HepG2 (cell line): ENCODE results near the gene TXNL4A. TPM values are rescaled to one million over a fixed set of nuclear protein-coding genes. Genes with fewer than 3 reads are reported as not detected.

Experiments
- CCAR2 ChIP-seq: fragments of 200-400 bp; formaldehyde crosslinking; optimal IDR thresholded peaks from 2 replicates; pipeline ENCODE3; 2018; ENCODE audit warnings: low read depth, mild to moderate bottlenecking, low read length, moderate library complexity
- JUND ChIP-seq: sonication (generic); formaldehyde crosslinking; IDR thresholded peaks from 2 replicates; pipeline ENCODE4 v1.8.0; 2022; ENCODE audit warnings: mild to moderate bottlenecking, missing genetic modification reagents
- SP4 ChIP-seq: sonication (generic); formaldehyde crosslinking; IDR thresholded peaks from 2 replicates; pipeline ENCODE4 v1.8.1; 2023; ENCODE audit warnings: mild to moderate bottlenecking, missing genetic modification reagents
- TARDBP ChIP-seq: sonication (generic); formaldehyde crosslinking; IDR thresholded peaks from 2 replicates; pipeline ENCODE4 v1.8.0; 2022; ENCODE audit warnings: mild to moderate bottlenecking, missing genetic modification reagents
- TBX2 ChIP-seq: sonication (generic); formaldehyde crosslinking; IDR thresholded peaks from 2 replicates; pipeline ENCODE4 v1.5.0; 2020; ENCODE audit warnings: missing genetic modification reagents, mild to moderate bottlenecking, borderline replicate concordance
- ZBTB7B ChIP-seq: sonication (generic); formaldehyde crosslinking; IDR thresholded peaks from 2 replicates; pipeline ENCODE4 v1.4.0; 2020; ENCODE audit warnings: missing genetic modification reagents
- ZNF34 ChIP-seq: sonication (generic); formaldehyde crosslinking; IDR thresholded peaks from 2 replicates; pipeline ENCODE4 v1.4.0; 2020; ENCODE audit warnings: mild to moderate bottlenecking, missing genetic modification reagents, borderline replicate concordance
- ZNF775 ChIP-seq: sonication (generic); formaldehyde crosslinking; IDR thresholded peaks from 2 replicates; pipeline ENCODE4 v1.4.0; 2020; ENCODE audit warnings: missing genetic modification reagents, mild to moderate bottlenecking, moderate library complexity, borderline replicate concordance
- polyA plus RNA-seq, 8 experiments: library from polyadenylated mRNA; depleted of rRNA in 3 of 8; stranded (reverse) in 7 of 8; unstranded in 1 of 8; fragments of >200 nt; fragmentation: Illumina TruSeq in 4 of 8; extraction: Trizol in 4 of 8; gene quantifications; 2 replicates each; pipeline versions ENCODE4 v1.2.1 to v1.2.3, GENCODE V29; 2011 to 2016; ENCODE audit warnings: low read depth in 4 of 8, missing spikeins in 1 of 8, mixed read lengths in 1 of 8; ENCODE audit not compliant: insufficient read depth in 1 of 8
- total RNA-seq, 5 experiments: library from RNA; depleted of rRNA; stranded (reverse); fragments of >200 nt; fragmentation: Illumina TruSeq; extraction: Trizol; gene quantifications; 2 replicates each; pipeline ENCODE4 v1.2.3, GENCODE V29; 2016; ENCODE audit warnings: low read depth in 1 of 5
- TF ChIP-seq, protein P1 (sequence below): IDR thresholded peaks from 2 replicates; pipeline ENCODE4 v1.6.1; 2016; ENCODE audit warnings: mild to moderate bottlenecking
- TF ChIP-seq, protein P2 (sequence below): sonication (generic); formaldehyde crosslinking; IDR thresholded peaks from 2 replicates; pipeline ENCODE4 v1.4.0; 2020; ENCODE audit warnings: mild to moderate bottlenecking, missing genetic modification reagents
- TF ChIP-seq, protein P3 (sequence below): sonication (generic); formaldehyde crosslinking; IDR thresholded peaks from 2 replicates; pipeline ENCODE4 v1.9.0; 2021; ENCODE audit warnings: missing genetic modification reagents, borderline replicate concordance
- TF ChIP-seq, protein P4 (sequence below): sonication (generic); formaldehyde crosslinking; IDR thresholded peaks from 2 replicates; pipeline ENCODE4 v1.5.0; 2020; ENCODE audit warnings: missing genetic modification reagents
- TF ChIP-seq, protein P5 (sequence below): sonication (generic); formaldehyde crosslinking; IDR thresholded peaks from 2 replicates; pipeline ENCODE4 v1.9.0; 2021; ENCODE audit warnings: missing genetic modification reagents, borderline replicate concordance
- TF ChIP-seq, protein P6 (sequence below): sonication (generic); formaldehyde crosslinking; IDR thresholded peaks from 2 replicates; pipeline ENCODE4 v1.5.1; 2020; ENCODE audit warnings: missing genetic modification reagents, mild to moderate bottlenecking, borderline replicate concordance
- TF ChIP-seq, protein P7 (sequence below): sonication (generic); formaldehyde crosslinking; IDR thresholded peaks from 2 replicates; pipeline ENCODE4 v1.4.0; 2020; ENCODE audit warnings: missing genetic modification reagents

TXNL4A gene
- total and polyA plus RNA-seq, 2 of the 13 experiments (the other 11 are each of a cell fraction or from before 2014, with no cell fraction given) = 172 to 202 TPM

DNA sequence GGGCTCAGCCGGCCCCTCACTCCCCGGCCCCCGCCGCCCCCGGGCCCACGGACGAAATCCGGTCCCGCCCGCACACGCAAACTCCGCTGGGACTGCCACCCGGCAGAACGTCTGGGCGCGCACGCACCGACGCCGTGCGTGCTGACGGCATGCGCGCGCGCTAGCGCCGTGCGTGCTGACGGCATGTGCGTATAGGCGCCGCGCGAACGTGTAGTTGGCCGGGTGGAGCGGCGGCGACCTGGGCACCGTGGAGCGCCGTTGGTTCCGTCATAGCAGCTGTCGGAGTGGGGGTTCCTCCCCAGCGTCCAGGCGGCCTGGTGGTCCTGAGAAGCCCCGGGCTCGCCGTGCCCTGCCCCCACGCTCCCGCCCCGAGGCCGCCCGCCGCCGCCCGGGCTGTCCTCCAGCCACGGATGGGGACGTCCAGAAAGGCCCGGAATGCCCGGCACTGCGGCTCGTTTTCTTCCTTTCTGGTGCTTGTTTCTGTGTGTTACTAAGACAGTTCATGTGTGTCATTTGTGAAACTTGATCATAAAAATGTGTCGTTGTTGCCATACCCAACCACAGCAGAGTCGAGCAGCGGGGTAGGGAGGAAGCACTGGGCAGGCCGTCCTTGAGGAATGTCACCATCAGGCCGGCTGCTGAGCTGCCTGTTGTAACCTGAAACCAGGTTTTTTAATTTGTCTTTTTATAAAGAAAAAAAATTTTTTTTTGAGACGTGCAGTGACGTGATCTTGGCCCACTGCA is at the start of gene TXNL4A (continued):
- TF ChIP-seq, protein P1, sequence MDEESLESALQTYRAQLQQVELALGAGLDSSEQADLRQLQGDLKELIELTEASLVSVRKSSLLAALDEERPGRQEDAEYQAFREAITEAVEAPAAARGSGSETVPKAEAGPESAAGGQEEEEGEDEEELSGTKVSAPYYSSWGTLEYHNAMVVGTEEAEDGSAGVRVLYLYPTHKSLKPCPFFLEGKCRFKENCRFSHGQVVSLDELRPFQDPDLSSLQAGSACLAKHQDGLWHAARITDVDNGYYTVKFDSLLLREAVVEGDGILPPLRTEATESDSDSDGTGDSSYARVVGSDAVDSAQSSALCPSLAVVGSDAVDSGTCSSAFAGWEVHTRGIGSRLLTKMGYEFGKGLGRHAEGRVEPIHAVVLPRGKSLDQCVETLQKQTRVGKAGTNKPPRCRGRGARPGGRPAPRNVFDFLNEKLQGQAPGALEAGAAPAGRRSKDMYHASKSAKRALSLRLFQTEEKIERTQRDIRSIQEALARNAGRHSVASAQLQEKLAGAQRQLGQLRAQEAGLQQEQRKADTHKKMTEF = peak; percentile 77
- TF ChIP-seq TBX2 (CRISPR knock-in tag) (peak; percentile 87), JUND (CRISPR knock-in tag) (0 out of 2 replicates have a peak, but pooled peaks have one; percentile 22), ZNF34 (CRISPR knock-in tag) (0 out of 2 replicates have a peak, but pooled peaks have one; percentile 15), SP4 (CRISPR knock-in tag) (peak; percentile 74; the same call in 1 of the 2 replicates), CCAR2 (no peak), ZBTB7B (CRISPR knock-in tag) (no peak), TARDBP (peak; percentile 66), ZNF775 (CRISPR knock-in tag) (no peak)
- TF ChIP-seq, protein P2, sequence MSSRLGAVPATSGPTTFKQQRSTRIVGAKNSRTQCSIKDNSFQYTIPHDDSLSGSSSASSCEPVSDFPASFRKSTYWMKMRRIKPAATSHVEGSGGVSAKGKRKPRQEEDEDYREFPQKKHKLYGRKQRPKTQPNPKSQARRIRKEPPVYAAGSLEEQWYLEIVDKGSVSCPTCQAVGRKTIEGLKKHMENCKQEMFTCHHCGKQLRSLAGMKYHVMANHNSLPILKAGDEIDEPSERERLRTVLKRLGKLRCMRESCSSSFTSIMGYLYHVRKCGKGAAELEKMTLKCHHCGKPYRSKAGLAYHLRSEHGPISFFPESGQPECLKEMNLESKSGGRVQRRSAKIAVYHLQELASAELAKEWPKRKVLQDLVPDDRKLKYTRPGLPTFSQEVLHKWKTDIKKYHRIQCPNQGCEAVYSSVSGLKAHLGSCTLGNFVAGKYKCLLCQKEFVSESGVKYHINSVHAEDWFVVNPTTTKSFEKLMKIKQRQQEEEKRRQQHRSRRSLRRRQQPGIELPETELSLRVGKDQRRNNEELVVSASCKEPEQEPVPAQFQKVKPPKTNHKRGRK (CRISPR knock-in tag) = 0 out of 2 replicates have a peak, but pooled peaks have one; percentile 27
- TF ChIP-seq, protein P3, sequence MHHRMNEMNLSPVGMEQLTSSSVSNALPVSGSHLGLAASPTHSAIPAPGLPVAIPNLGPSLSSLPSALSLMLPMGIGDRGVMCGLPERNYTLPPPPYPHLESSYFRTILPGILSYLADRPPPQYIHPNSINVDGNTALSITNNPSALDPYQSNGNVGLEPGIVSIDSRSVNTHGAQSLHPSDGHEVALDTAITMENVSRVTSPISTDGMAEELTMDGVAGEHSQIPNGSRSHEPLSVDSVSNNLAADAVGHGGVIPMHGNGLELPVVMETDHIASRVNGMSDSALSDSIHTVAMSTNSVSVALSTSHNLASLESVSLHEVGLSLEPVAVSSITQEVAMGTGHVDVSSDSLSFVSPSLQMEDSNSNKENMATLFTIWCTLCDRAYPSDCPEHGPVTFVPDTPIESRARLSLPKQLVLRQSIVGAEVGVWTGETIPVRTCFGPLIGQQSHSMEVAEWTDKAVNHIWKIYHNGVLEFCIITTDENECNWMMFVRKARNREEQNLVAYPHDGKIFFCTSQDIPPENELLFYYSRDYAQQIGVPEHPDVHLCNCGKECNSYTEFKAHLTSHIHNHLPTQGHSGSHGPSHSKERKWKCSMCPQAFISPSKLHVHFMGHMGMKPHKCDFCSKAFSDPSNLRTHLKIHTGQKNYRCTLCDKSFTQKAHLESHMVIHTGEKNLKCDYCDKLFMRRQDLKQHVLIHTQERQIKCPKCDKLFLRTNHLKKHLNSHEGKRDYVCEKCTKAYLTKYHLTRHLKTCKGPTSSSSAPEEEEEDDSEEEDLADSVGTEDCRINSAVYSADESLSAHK = no peak
- TF ChIP-seq, protein P4, sequence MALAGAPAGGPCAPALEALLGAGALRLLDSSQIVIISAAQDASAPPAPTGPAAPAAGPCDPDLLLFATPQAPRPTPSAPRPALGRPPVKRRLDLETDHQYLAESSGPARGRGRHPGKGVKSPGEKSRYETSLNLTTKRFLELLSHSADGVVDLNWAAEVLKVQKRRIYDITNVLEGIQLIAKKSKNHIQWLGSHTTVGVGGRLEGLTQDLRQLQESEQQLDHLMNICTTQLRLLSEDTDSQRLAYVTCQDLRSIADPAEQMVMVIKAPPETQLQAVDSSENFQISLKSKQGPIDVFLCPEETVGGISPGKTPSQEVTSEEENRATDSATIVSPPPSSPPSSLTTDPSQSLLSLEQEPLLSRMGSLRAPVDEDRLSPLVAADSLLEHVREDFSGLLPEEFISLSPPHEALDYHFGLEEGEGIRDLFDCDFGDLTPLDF = peak; percentile 83
- TF ChIP-seq, protein P5, sequence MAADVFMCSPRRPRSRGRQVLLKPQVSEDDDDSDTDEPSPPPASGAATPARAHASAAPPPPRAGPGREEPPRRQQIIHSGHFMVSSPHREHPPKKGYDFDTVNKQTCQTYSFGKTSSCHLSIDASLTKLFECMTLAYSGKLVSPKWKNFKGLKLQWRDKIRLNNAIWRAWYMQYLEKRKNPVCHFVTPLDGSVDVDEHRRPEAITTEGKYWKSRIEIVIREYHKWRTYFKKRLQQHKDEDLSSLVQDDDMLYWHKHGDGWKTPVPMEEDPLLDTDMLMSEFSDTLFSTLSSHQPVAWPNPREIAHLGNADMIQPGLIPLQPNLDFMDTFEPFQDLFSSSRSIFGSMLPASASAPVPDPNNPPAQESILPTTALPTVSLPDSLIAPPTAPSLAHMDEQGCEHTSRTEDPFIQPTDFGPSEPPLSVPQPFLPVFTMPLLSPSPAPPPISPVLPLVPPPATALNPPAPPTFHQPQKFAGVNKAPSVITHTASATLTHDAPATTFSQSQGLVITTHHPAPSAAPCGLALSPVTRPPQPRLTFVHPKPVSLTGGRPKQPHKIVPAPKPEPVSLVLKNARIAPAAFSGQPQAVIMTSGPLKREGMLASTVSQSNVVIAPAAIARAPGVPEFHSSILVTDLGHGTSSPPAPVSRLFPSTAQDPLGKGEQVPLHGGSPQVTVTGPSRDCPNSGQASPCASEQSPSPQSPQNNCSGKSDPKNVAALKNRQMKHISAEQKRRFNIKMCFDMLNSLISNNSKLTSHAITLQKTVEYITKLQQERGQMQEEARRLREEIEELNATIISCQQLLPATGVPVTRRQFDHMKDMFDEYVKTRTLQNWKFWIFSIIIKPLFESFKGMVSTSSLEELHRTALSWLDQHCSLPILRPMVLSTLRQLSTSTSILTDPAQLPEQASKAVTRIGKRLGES = no peak; the same call in 1 of the 2 replicates
- TF ChIP-seq, protein P6, sequence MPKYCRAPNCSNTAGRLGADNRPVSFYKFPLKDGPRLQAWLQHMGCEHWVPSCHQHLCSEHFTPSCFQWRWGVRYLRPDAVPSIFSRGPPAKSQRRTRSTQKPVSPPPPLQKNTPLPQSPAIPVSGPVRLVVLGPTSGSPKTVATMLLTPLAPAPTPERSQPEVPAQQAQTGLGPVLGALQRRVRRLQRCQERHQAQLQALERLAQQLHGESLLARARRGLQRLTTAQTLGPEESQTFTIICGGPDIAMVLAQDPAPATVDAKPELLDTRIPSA (CRISPR knock-in tag) = 0 out of 2 replicates have a peak, but pooled peaks have one; percentile 68
- TF ChIP-seq, protein P7, sequence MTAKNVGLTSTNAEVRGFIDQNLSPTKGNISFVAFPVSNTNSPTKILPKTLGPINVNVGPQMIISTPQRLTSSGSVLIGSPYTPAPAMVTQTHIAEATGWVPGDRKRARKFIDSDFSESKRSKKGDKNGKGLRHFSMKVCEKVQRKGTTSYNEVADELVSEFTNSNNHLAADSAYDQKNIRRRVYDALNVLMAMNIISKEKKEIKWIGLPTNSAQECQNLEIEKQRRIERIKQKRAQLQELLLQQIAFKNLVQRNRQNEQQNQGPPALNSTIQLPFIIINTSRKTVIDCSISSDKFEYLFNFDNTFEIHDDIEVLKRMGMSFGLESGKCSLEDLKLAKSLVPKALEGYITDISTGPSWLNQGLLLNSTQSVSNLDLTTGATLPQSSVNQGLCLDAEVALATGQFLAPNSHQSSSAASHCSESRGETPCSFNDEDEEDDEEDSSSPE = peak; percentile 87
